ENCODE results near the gene EGLN1.

Gene EGLN1

DNA sequence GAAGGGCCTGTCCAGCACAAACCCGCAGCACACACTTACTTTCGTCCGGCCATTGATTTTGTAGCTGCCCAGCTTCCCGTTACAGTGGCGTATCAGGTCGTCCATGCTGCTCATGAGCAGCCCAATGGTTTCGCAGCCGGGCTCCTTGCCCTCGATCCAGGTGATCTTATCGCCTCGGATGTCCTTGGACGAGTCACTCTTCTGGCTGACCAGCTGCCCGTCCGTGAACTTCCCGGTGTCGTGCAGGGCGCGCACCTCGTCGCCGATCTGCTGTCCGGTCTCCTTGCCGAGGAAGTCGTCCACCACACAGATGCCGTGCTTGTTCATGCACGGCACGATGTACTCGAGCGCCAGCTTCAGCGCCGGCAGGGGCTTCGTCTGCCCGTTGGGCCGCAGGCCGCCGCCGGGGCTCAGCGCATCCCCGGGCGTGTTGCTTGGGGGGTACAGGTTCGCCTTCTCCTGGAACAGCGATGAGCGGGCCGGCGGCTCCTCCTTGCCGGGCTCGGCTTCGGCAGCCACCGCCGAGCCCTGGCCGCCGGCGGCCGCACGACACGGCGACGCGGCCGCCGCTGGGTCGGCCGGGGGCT, 1.0 kb downstream of the EGLN1 start:
- no peak for DNase-seq

DNA sequence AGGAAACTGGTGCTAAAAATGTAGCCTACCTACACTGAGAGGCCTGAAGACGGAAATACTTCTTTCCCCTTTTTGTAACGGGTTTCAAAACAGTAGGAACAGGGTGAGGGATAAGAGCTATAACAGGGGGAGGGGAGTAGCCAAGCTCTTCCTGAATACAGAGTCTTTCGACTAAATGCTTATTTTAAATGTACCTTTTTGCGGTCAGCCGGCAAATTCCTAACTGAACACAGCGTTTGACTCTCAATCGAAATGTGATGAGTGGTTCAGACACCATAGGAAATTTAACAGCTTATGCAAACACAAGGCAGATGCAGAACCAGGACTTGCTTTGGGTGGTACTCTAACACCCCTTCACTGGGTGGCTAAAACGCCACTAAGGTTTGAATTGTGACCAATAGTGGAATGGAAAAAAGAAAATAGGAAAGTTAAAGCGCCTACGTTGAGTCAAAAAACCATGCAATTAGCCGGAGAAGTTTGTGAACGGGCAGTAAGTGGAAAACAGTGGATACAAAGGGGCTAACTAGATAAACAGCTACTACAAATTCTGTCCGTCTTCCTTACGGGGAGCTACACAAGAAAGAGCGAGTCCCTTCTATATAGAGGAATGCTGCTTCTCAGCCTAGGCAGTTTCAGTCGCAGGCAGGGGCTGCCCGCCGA, 1.7 kb downstream of the EGLN1 start:
- peak; percentile 19 for DNase-seq

DNA sequence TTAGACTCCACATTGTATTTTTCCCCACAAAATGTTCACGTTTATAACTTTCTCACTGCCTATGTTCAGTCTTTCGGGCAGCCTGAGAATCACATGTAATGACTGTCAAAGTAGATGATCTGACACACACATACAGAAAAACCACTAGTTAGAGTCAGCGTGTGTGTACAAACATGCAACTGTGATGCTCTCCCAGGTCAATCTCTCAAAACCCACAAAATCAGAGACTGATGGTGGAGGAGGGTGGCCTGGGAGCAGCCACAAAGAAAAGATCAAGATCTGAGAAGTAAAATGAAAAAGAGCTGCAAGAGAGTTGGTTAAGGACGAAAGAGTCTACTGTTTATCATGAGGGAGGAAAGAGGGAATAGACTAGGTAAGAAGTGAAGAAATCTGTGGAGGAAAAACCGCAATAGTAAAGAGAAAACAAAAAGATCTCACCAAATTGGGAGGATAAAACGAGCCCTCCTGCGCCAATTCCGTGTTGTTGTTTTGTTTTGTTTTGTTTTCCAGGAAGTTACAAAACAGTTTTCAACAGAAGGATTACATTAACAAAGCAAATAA, 2.3 kb downstream of the EGLN1 start:
- no peak for DNase-seq

DNA sequence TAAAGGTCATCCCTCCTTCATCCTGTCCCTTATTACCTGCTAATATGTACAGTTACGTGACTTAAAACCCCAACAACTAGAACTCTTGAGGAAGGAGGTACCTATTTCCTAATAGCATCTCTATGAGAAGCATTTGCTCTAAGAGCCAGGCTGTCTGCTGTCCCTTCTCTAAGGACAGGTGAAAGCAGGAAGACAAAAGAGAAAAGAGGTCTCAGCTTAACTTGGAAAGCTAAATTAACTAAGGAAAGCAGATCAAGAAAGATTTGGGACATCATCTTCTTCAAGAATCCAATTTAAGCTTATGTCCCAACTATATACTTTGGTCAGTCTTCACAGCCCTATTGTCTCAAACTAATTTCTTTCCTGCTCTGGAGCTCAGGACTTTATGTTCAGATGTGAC, 2.9 kb downstream of the EGLN1 start:
- no peak for DNase-seq

DNA sequence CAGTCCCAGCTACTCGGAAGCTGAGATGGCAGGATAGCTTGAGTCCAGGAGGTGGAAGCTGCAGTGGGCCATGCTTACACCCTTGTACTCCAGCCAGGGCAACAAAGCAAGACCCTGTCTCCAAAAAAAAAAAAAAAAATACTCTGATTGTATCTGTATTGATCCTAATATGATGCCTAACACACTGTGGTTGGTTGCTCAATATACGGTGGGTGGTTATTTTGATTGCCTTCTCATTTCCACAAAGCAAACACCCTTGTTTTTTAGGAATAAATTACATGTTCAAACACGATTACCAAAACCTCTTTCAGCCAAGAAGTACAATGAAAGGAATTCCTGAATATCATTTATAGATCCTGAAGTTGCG, 3.4 kb downstream of the EGLN1 start:
- DNase-seq: no peak

DNA sequence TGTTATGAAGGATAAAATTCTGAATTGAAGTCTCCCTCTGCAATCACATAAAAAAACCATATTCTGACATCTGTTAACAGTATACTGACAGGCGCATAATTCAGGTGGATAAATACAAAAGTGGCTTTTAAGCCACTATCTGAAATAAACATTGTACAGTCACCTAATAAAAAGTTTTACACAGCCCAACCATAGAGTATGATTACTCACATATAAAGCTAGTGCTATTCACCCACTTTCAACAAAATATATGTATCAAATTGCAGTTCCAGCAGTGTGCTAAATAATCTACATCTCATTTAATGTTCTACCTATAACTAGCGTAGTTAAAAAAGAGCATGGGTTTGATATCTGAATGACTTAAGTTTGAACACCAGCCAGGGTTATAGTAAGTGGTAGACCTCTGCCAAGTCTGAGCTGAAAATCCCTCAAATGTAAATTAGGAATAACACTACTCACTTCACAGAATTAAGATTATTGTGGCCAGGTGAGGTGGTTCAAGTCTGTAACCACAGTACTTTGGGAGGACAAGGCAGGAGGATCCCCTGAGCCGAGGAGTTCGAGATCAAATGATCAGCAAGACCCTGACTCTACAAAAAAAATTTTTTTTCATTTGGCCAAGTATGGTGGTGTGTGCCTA, 3.9 kb downstream of the EGLN1 start:
- DNase-seq: no peak

DNA sequence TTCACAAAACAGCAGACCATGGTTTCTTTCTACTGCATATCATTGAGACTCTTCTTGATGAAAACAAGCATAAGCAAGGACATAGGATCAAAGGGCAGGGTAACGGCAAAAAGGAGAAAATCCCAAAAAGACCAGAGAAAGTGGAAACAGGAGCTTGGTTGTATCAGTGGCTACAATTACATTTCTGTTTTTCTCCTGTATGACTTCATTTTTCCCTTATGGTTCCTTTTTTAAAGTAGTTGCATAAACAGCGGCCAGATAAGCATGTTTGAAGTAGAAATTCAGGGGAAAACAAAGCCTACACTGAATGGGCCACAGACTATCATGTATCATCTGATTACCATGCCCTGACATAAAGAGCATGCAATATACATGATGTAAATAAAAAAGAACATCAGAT, 4.6 kb downstream of the EGLN1 start:
- no peak for DNase-seq

DNA sequence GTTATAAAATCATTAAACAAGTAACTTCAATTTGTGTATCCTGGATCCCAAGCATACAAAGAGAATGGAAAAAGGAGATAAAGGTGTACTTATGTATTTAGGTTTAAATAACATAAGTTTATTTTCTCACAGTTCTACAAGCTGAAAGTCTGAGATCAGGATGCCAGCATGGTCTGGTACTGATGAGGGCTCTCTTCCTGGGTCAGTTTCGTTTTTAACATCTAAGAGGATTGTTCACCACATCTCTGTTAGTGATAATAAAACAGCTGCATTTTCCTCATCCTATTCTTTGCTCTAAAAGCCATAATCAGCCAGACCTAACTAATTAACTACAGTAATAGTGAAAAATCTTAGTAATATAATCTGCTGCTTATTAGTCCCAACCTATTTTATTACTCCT, 5.2 kb downstream of the EGLN1 start:
- DNase-seq: no peak

DNA sequence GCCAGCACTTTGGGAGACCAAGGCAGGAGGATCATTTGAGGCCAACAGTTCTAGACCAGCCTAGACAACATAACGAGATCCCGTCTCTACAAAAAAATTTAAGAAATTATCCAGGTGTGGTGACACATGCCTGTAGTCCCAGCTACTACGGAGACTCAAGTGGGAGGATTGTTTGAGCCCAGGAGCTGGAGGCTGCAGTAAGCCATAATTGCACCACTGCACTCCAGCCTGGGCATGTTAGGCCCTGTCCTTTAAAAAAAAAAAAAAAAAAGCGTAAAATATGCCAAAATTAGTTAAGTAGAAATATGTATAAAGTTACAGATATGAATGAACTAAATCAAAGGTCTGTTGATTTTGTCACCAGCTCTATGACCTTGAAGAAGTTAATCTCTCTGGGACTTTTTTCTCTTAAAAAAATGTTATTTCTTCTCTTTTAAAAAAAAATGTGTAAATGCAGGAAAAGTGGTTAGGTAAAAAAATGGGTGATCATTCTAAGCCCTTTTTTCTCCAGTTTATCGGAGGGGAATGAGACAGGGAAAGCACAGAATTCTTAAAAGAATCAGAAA, 7.0 kb downstream of the EGLN1 start:
- no peak for DNase-seq

DNA sequence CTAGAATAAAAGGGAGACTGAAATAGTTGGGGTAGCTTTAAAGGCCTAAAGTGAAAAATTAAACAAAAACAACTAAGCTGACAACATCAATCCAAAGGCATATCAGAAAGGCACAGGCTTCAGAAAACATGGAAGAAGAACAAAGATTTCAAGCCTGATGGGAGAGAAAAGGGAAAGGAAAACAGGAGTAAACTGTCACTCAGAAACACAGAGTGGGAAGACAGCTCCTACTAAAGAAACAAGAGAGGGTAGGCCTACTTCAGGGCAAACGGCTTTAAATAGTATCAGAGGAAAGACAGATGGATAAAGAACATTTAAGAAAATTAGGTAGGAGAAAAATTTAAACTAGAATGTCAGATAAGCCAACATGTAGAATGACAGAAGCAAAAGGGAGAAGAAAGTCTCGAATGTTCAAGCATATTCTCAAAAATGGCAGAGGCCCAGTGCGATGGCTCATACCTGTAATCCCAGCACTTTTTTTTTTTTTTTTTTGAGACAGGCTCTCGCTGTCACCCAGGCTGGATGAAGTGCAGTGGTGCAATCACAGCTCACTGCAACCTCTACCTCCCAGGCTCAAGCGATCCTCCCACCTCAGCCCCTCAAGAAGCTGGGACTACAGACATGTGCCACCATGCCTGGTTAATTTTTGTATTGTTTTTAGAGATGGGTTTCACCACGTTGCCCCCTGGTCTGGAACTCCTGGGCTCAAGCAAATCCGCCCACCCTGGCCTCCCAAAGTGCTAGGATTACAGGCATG, 7.6 kb downstream of the EGLN1 start:
- DNase-seq: no peak

DNA sequence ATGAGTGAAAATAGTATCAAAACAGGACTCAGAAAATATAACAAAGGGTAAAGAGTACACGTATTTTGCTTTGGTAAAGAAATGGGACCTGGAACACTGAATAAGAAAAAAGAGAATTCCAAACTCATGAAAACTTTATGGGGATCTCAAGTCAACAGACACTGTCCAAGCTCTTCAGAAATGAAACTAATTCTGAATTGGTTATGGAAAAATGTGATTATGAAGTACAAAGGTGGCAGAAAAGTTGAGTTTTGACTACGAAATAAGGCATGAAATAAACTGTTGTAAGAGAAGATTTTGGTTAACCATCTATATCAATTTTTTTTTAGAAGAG, 8.4 kb downstream of the EGLN1 start:
- DNase-seq: no peak

DNA sequence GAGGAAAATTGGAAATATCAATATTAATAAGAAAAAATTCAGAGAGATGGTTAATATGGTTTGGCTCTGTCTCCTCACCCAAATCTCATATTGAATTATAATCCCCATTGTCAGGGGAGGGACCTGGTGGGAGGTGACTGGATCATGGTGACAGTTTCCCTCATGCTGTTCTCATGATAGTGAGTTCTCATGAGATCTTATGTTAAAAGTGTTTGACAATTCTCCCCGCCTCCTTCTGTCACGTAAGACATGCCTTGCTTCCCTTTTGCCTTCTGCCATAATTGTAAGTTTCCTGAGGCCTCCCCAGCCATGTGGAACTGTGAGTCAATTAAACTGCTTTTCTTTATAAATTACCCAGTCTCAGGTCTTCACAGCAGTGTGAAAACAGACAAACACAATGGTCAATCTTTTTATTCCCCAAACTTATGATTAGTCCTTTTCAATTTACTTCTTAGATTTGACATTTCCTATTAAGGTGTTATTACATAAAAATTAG, 11.0 kb downstream of the EGLN1 start:
- no peak for DNase-seq

DNA sequence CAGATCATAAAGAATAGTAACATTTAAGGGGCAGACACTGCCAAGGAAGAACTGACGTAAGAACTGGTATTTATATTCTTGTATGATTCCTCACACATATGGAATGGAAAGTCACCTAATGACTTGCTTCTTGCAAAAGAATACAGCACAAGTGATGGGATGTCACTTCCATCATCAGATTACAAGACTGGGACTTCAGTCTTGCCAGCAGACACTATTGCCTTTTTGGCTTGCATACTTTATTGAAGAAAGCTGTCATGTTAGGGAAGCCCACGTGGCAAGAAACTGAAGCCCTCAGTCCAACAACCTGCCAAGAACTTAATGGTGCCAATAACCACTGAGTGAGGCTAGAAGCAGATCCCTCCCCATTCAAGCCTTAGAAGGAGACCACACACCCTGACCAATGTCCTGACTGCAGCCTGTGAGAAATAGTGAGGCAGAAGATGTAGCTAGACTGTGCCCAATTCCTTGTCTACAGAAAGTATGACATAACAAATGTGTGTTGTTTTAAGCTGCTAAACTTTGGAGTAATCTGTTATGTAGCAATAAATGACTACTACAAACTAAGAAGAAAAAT, 12.0 kb downstream of the EGLN1 start:
- no peak for DNase-seq

DNA sequence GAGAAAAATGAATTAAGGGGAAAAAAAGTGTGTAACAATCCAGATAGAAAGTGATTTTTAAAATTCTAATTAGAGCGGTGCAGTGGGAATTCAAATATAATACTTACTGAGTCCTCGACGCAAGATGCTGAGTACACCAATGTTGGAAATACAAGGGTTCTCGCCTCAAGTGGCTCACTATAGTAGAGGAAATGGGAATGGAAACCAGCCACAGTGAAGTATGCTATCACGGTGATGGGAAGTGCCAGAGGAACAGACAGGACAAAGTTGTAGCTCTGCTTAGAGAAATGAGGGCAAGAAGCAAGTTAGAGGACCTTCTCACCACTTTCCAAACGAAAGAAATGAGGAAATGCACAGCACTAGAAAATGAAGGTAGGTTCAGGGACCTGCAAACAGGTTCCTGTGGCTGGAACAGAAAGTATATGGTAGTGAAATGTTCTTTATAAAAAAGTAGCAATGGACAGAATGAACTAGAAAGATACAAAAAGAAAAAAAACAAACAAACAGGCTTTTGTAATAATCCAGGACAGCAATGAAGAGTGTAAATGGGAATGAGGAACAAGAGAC, 13.5 kb downstream of the EGLN1 start:
- DNase-seq: no peak

DNA sequence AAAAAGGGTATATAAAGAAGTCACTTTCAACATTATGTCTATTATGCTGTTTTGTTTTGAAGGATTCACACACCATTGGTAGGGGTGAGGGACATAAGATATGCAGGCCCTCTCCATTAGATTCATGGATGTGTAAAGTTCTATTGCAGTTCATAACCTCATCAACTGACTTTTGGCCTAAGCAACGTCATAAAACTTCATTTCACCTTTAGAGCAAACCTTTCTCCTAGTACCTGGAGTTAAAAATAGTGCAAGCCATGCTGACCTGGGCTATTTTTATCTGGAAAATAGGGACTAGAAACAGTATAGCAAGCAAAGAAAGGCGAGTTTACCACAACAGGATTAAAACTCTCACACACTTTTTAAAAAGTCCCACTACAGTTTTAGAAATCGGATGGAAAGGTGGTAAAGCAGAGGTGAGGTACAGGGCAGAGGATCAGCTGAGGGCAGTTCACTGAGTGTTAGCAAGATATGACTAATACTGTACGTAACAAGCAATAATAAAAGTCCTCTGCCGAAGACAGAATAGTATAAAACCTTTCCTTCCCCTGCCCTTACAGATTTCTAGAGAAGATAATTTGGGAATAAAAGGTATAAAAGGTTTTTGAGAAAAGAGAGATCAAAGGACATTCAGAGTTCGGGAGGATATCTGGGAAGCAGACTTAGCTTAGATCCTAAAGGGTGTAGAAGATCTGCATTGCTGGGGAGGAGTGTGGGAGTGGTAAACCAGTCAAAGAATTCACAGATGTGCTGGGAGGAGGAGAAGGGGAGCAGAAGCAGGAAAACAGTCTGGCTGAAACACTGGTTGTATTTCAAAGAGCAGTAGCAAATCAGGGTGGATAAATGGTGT, 14.3 kb downstream of the EGLN1 start:
- no peak for DNase-seq

DNA sequence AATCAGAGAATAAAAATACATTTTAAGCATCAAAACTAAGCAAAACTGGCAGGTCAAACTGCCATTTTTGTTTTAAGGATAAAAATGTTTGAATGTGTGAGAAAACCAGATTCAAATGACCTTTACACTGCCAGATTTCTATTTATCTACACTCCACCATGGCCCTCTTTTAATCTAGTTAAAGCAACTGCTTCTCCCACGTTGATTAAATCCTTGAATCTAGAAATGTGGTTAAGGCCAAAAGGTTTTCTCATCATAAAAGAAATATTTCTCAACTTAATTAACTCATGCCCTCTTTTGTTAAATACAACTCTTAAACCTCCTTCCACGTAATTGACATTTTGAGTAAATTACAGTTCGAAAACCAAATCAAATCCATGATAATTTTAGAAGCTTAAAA, 15.0 kb downstream of the EGLN1 start:
- no peak for DNase-seq

DNA sequence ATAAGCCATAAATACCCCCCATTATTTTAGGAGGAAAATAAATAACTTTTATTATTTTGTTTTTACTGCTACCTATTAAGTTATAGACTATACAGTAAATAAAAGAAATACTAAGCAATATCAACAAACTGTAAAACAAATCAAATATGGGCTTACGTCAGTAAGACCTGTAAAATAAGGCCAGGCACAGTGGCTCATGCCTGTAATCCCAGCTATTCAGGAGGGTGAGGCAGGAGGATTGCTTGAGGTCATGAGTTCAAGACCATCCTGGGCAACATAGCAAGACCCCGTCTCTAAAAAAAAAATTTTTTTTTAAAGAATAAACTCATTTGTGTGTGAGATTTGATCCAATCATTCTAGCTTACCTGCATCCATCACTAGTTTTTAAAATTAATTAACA, 17.8 kb downstream of the EGLN1 start:
- DNase-seq: no peak

DNA sequence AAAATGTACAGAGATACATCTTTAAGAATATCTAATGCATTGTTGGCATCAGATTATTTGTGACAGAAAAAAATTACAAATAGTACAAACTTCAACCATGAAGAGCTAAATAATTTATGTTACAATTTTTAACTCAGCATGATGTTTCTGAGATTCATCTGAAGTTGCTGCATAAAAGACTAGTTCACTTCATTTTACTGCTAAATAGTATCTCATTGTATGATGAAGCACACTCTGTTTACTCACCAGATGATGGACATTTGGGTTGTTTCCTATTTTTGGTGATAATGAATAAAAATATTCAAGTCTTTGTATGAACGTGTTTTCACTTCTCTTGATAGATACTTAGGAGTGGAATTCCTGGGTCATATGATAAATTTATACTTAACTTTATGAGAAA, 20.6 kb downstream of the EGLN1 start:
- DNase-seq: no peak

DNA sequence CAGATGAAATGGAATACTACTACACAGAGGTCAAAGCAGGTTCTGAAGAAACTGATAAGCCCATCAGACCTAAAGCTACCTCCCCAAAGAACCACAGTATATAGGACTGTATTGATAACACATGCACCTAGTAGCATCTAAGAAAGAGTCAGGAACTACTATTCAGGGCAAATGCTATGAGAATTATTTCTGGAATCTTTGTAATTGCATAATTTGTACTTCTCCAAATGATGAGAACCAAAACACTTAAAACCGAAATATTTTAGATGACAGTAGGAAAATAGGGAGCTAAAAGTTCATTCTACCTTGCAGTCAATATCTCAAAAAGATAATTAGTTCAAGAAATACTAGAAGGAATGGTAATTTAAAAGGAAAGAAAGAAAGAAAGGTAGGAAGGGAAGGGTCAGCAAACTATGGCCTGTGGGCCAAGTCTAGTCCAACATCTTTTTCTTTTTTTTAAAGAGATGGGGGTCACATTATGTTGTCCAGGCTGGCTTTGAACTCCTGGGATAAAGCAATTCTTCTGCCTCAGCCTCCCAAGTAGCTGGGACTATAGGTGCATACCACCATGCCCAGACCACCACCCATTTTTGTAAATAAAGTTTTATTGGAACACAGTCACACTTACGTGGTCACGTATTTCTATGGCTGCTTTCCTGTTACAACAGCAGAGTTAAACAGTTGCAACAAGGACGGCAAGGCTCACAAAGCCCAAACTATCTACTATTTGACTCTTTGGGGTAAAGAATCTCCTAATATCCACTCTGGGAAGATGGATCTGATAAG, 24.0 kb downstream of the EGLN1 start:
- no peak for DNase-seq

DNA sequence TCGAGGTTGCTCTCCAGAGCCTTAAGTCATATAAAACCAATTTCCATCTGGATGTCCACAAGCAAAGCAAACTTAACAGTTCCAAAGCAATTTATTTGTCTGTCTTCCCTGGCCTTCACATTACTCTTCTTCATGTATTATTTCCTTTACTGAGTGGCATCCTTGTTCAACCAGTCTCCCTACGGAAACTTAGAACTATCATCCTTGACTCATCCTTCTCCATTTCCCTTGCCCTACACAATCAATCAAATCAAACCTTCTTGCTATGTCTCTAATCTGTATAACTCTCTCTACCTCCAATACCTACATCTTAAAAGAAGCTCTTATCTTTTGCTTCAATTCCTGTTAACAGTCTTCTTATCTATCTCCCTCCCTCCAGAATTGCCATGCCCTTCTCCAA, 25.4 kb downstream of the EGLN1 start:
- no peak for DNase-seq

DNA sequence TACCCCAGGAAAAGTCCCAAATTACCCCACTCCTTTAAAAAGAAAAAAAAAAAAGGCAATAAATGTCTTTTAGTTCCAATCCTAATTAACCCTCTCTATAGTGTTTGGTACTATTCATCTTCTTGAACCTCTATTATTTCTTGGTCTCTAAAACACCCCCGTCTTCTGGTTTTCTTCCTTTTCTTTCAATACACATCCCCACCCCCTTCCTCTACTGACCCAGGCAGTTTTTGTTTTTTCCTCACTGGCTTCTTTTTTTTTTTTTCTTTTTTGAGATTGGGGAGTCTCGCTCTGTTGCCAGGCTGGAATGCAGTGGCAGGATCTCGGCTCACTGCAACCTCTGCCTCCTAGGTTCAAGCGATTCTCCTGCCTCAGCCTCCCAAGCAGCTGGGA, 26.1 kb downstream of the EGLN1 start:
- DNase-seq: no peak

All from NCI-H748 treated with DMSO at 0.1 percent for 48 hours (cell line).